ENCODE data around the gene CNTFR. TPM values are rescaled to one million over a fixed set of nuclear protein-coding genes. Genes with fewer than 3 reads are reported as not detected.
"Not testable (repeated sequence)": the region's sequence is repeated elsewhere in the genome, so short reads cannot be mapped to it uniquely, and the experiment has no call there.

CNTFR gene
- total and polyA plus RNA-seq, 7 experiments from 2014 or later: not detected

DNA sequence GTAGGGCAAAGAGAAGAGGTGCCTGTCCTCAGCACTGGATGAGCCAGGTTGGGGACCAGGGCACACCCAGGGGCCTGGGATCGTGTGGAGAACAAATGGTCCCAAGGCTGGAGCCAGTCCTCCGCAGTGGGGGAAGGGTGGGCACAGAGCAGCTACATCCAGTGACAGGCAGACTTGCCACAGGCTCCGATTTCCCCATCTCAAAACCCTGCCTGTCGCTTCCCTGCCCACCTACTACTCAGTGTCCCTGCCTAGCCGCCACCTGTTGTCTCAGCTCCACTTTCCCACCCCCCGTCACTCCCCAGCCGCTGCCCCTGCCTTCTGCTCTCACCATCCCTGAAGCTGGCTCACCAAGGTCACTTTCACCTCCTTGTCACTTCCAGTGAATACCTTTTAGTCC lies 52.8 kb downstream of the CNTFR start:
- ChIA-PET CTCF (interaction anchor here (0.6 to 0.7 kb wide), 2 partner anchors 49 to 54 kb away, joined by 3 to 4 read pairs; no protein-coding TSS in a partner anchor), POLR2A (interaction anchor here (0.8 kb wide), 1 partner anchor 61 kb away, joined by 3 read pairs; no protein-coding TSS in a partner anchor)
- ATAC-seq: no peak
- Mint-ChIP-seq H3K9me3 (peaks cover 0 to 5% (median 0%) of the 10 kb centered on the region in 11 donors), H3K27me3 (peaks cover 13 to 45% (median 25%) of the 10 kb centered on the region in 5 donors), H3K36me3 (no peaks in the 10 kb centered on the region), H3K4me3 (no peak overlapping the region), H3K27ac (no peak overlapping the region), H3K4me1 (no peaks in the 10 kb centered on the region)
- no peak for DNase-seq
- Histone ChIP-seq H3K27me3 (ENCODE audit: control insufficient read depth in 2 of 2, insufficient read depth in 2 of 2, low read length in 2 of 2) (no peaks in the 10 kb centered on the region), H3K4me1 (ENCODE audit: control insufficient read depth in 2 of 2, insufficient read depth in 2 of 2, low read length in 2 of 2) (no peaks in the 10 kb centered on the region), H3K4me3 (ENCODE audit: low read length) (no peak overlapping the region), H3K36me3 (ENCODE audit: control insufficient read depth in 2 of 3, insufficient read depth in 3 of 3, low read length in 3 of 3) (no peaks in the 10 kb centered on the region), H3K9me3 (ENCODE audit: control insufficient read depth in 2 of 3, low read length in 3 of 3) (no peaks in the 10 kb centered on the region), H3K27ac (ENCODE audit: low read depth, low read length) (no peak overlapping the region)
- intact Hi-C loops (cut with micrococcal nuclease): no loop called here

DNA sequence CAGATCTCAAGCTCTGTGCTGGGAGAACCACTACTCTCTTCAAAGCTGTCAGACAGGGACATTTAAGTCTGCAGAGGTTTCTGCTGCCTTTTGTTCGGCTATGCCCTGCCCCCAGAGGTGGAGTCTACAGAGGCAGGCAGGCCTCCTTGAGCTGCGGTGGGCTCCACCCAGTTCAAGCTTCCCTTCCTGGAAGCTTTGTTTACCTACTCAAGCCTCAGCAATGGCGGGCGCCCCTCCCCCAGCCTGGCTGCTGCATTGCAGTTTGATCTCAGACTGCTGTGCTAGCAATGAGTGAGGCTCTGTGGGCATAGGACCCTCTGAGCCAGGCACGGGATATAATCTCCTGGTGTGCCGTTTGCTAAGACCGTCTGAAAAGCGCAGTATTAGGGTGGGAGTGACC lies 57.5 kb downstream of the CNTFR start:
- H3K4me1 Mint-ChIP-seq; H3K4me3 Mint-ChIP-seq; POLR2A ChIA-PET; CTCF ChIA-PET; H3K9me3 Mint-ChIP-seq; H3K4me3 ChIP-seq (ENCODE audit: low read length); DNase-seq; H3K4me1 ChIP-seq (ENCODE audit: control insufficient read depth in 2 of 2, insufficient read depth in 2 of 2, low read length in 2 of 2); ATAC-seq; H3K27ac ChIP-seq (ENCODE audit: low read depth, low read length); H3K36me3 ChIP-seq (ENCODE audit: control insufficient read depth in 2 of 3, insufficient read depth in 3 of 3, low read length in 3 of 3); H3K27me3 ChIP-seq (ENCODE audit: control insufficient read depth in 2 of 2, insufficient read depth in 2 of 2, low read length in 2 of 2); H3K9me3 ChIP-seq (ENCODE audit: control insufficient read depth in 2 of 3, low read length in 3 of 3); H3K27ac Mint-ChIP-seq; H3K36me3 Mint-ChIP-seq; intact Hi-C loops (cut with micrococcal nuclease): not testable (repeated sequence)
- H3K27me3 Mint-ChIP-seq: peaks cover 22 to 57% (median 46%) of the 10 kb centered on the region in 5 donors

DNA sequence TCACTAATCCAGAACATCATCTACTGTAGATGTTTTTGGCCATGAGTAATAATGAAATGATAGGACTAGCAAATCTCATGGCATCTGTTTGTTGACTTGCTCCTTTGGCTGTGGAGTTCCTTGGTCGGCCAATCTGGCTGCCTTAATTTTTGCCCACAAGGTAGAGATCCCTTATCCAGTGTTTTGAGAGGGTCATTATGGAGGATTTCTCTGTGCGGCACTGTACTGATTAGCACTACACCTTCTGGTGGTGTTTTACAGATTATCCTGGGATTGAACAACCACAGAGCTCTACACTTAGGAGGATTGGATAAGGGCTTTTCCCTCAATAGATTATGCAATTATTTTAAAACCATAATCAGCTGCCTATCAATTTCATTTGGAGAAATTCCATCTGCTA lies 63.5 kb downstream of the CNTFR start:
- Mint-ChIP-seq H3K4me1 (peaks cover 5 to 19% (median 10%) of the 10 kb centered on the region in 7 donors), H3K27me3 (peaks cover 13 to 64% (median 22%) of the 10 kb centered on the region in 5 donors), H3K36me3 (no peaks in the 10 kb centered on the region), H3K27ac (no peak overlapping the region), H3K9me3 (peaks cover 0 to 4% (median 0%) of the 10 kb centered on the region in 11 donors), H3K4me3 (no peak overlapping the region)
- no peak overlapping the region for H3K4me3 ChIP-seq (ENCODE audit: low read length)
- H3K36me3 ChIP-seq (ENCODE audit: control insufficient read depth in 2 of 3, insufficient read depth in 3 of 3, low read length in 3 of 3): no peaks in the 10 kb centered on the region
- H3K27ac ChIP-seq (ENCODE audit: low read depth, low read length): no peak overlapping the region
- DNase-seq: no peak
- no peak for ATAC-seq
- peaks cover 7 to 10% of the 10 kb centered on the region in 2 donors for H3K4me1 ChIP-seq (ENCODE audit: control insufficient read depth in 2 of 2, insufficient read depth in 2 of 2, low read length in 2 of 2)
- CTCF ChIA-PET: no interaction called here
- intact Hi-C loops (cut with micrococcal nuclease): loop anchor here (10.0 kb wide), 3 partner anchors 201 to 711 kb away; partner anchors contain the start of genes DNAJB5 (in 1 of the 2), KIF24 (in 1 of the 2), NUDT2 (in 1 of the 2) and UBE2R2 (in 1 of the 2)
- POLR2A ChIA-PET: no interaction called here
- no peaks in the 10 kb centered on the region for H3K27me3 ChIP-seq (ENCODE audit: control insufficient read depth in 2 of 2, insufficient read depth in 2 of 2, low read length in 2 of 2)
- H3K9me3 ChIP-seq (ENCODE audit: control insufficient read depth in 2 of 3, low read length in 3 of 3): no peaks in the 10 kb centered on the region

DNA sequence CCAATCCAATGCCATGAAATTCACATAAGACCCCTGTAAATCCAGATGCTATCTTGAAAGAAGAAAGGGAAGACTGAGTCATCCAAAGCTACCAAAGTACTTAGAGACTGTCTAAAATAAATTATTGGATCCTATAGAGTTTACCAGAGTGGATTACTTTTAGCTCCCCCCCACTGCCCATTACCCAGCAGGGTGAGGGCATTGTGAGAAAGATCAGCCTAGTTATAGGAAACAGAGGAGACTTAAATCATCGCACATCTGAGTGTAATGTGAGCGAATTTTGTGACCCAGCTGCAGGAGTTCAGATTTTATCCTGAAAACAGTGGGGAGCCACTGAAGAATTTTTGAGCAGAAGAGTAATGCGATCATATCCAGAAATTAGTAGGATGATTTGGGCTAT lies 65.2 kb downstream of the CNTFR start:
- peaks cover 7 to 10% of the 10 kb centered on the region in 2 donors for H3K4me1 ChIP-seq (ENCODE audit: control insufficient read depth in 2 of 2, insufficient read depth in 2 of 2, low read length in 2 of 2)
- H3K9me3 ChIP-seq (ENCODE audit: control insufficient read depth in 2 of 3, low read length in 3 of 3): no peaks in the 10 kb centered on the region
- intact Hi-C loops (cut with micrococcal nuclease): loop anchor here (5.0 to 10.0 kb wide), 5 partner anchors 88 to 1262 kb away; partner anchors contain the start of genes BAG1 (in 1 of the 2), DNAJB5 (in 1 of the 2), KIF24 (in 1 of the 2) and NUDT2 (in 1 of the 2)
- Mint-ChIP-seq H3K27me3 (peaks cover 3 to 53% (median 9%) of the 10 kb centered on the region in 5 donors), H3K36me3 (no peaks in the 10 kb centered on the region), H3K9me3 (no peaks in the 10 kb centered on the region), H3K4me3 (peak overlapping the region in 1 of 10 donors; percentile 61), H3K4me1 (peaks cover 5 to 19% (median 10%) of the 10 kb centered on the region in 7 donors), H3K27ac (no peak overlapping the region)
- POLR2A ChIA-PET: interaction anchor here (0.6 to 1.3 kb wide), 3 partner anchors 96 to 333 kb away, joined by 3 to 4 read pairs (median 3); partner anchors contain the start of gene DCTN3
- no peak for ATAC-seq
- no peaks in the 10 kb centered on the region for H3K27me3 ChIP-seq (ENCODE audit: control insufficient read depth in 2 of 2, insufficient read depth in 2 of 2, low read length in 2 of 2)
- CTCF ChIA-PET: no interaction called here
- DNase-seq: no peak
- no peaks in the 10 kb centered on the region for H3K36me3 ChIP-seq (ENCODE audit: control insufficient read depth in 2 of 3, insufficient read depth in 3 of 3, low read length in 3 of 3)
- H3K4me3 ChIP-seq (ENCODE audit: low read length): no peak overlapping the region
- H3K27ac ChIP-seq (ENCODE audit: low read depth, low read length): no peak overlapping the region

DNA sequence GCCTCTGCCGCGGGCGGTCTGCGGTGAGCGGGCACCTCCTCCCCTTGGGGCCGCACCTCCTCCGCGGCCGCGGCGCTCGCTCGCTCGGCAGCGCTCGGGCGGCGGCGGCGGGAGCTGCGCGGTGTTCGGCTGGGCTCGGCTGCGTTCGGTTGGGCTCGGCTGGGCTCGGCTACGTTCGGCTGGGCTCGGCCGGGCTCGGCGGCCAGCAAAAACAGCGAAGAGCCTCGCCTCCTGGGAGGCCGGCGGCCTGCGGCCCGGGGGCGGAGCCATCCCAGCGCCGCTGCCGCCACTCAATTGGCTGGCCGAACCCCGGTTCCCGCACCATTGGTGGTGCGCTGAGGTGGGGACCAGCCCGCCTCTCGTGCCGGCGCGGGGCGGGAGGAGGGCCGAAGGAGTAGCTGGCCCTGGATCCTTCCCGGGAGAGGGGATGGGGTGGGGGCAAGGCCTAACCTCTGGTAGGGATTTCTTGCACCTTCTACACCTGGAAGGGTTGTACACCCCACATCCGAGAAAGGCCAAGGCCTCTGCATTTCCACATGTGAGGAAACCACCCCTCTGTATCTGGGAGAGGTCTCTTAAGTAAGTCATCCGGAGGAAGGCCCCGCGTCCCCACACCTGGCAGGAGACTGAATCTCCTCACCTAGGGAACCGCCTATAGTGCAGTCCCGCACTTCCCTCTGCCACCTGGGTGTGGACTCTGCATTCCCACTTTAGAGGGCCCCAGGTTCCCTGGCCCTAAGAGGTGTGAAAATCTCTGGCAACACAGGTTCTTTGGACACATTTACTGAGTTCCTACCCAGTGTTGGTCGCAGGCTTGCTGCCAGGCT lies 66.3 kb downstream of the CNTFR start, which contains the start of gene ENHO:
TSS of gene ENHO (minus strand) at position 20 of the 827 bp plus-strand sequence. CDS start 1,295 bp downstream, outside the sequence.
- Mint-ChIP-seq H3K27ac (peak within 1 kb of the TSS in 7 of 9 donors; percentile 18 to 79 (median 61)), H3K4me3 (peak within 1 kb of the TSS; percentile 70 to 83 (median 78)), H3K27me3 (peaks cover 0 to 55% (median 8%) of the 10 kb centered on the region in 5 donors), H3K4me1 (peaks cover 5 to 19% (median 10%) of the 10 kb centered on the region in 7 donors), H3K9me3 (no peaks in the 10 kb centered on the region), H3K36me3 (no peaks in the 10 kb centered on the region)
- no peaks in the 10 kb centered on the region for H3K36me3 ChIP-seq (ENCODE audit: control insufficient read depth in 2 of 3, insufficient read depth in 3 of 3, low read length in 3 of 3)
- peak; percentile 97 for ATAC-seq
- peak within 1 kb of the TSS; percentile 66 for H3K4me3 ChIP-seq (ENCODE audit: low read length)
- intact Hi-C loops (cut with micrococcal nuclease): loop anchor here (1.0 to 10.0 kb wide), 13 partner anchors 65 to 1261 kb away; partner anchors contain the start of genes DNAI1 (in 2 of the 2), FAM219A (in 2 of the 2), KIF24 (in 2 of the 2) and NUDT2 (in 2 of the 2)
- H3K9me3 ChIP-seq (ENCODE audit: control insufficient read depth in 2 of 3, low read length in 3 of 3): no peaks in the 10 kb centered on the region
- peak within 1 kb of the TSS; percentile 61 for H3K27ac ChIP-seq (ENCODE audit: low read depth, low read length)
- DNase-seq: peak; percentile 77 to 97 (median 91)
- POLR2A ChIA-PET: no interaction called here
- CTCF ChIA-PET: interaction anchor here (0.7 kb wide), 1 partner anchor 139 kb away, joined by 3 read pairs; no protein-coding TSS in a partner anchor
- no peaks in the 10 kb centered on the region for H3K27me3 ChIP-seq (ENCODE audit: control insufficient read depth in 2 of 2, insufficient read depth in 2 of 2, low read length in 2 of 2)
- H3K4me1 ChIP-seq (ENCODE audit: control insufficient read depth in 2 of 2, insufficient read depth in 2 of 2, low read length in 2 of 2): peaks cover 7 to 10% of the 10 kb centered on the region in 2 donors

DNA sequence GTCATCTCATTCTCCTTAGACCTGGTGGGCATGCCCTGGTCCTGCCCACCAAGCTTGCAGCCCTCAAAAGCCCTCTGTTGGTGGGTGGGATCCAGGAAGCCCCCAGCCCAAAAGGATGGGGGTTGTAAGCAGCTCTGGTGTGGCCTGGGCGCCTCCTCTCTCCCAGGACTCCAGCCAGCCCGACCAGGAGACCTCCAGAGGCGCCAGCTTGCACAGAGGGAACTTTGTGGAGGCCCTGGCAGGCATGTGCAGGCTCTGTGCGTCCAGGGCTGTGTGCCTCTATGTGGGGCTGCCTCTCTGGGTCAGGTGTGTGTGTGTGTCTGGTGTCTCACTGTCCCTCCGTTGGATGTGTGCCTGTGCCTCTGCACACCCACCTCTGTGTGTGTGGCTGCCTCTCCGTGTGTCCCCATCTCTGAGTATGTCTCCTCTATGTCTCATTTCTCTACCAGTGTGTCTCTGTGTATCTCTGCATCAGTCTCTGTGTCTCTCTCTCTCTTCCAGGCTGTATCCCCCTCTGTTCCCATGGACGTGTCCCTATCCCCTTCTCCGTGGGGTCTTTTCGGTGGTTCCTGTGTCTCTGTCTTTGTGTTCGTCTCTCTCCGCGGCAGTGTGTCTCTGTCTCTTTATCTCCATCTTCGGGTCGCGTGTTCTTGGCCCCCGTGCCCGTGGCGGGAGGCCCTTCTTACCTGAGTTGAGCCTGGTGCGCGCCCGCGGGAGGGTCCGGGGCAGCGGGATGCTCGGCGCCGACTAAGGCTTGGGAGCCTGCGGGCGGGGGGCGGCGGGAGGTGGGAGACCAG lies 67.2 kb downstream of the CNTFR start:
- Mint-ChIP-seq H3K9me3 (no peaks in the 10 kb centered on the region), H3K27ac (peak overlapping the region in 6 of 9 donors; percentile 18 to 79 (median 64)), H3K27me3 (peaks cover 0 to 53% (median 8%) of the 10 kb centered on the region in 5 donors), H3K4me3 (peak overlapping the region; percentile 70 to 83 (median 78)), H3K4me1 (peaks cover 5 to 19% (median 10%) of the 10 kb centered on the region in 7 donors), H3K36me3 (no peaks in the 10 kb centered on the region)
- peak in 2 of 9 donors; percentile 13 to 28 for DNase-seq
- Histone ChIP-seq H3K4me3 (ENCODE audit: low read length) (peak overlapping the region; percentile 51), H3K4me1 (ENCODE audit: control insufficient read depth in 2 of 2, insufficient read depth in 2 of 2, low read length in 2 of 2) (peaks cover 7 to 10% of the 10 kb centered on the region in 2 donors), H3K27ac (ENCODE audit: low read depth, low read length) (peak overlapping the region; percentile 54), H3K36me3 (ENCODE audit: control insufficient read depth in 2 of 3, insufficient read depth in 3 of 3, low read length in 3 of 3) (no peaks in the 10 kb centered on the region), H3K27me3 (ENCODE audit: control insufficient read depth in 2 of 2, insufficient read depth in 2 of 2, low read length in 2 of 2) (no peaks in the 10 kb centered on the region), H3K9me3 (ENCODE audit: control insufficient read depth in 2 of 3, low read length in 3 of 3) (no peaks in the 10 kb centered on the region)
- ChIA-PET POLR2A (no interaction called here), CTCF (no interaction called here)
- no peak for ATAC-seq
- intact Hi-C loops (cut with micrococcal nuclease): loop anchor here (2.0 to 10.0 kb wide), 8 partner anchors 90 to 1260 kb away; partner anchors contain the start of genes RPP25L (in 2 of the 2), BAG1 (in 1 of the 2), DNAJB5 (in 1 of the 2) and KIF24 (in 1 of the 2)

Measured in naive thymus-derived CD4-positive, alpha-beta T cell (primary cell).